Umbilical cord (tissue), 1 donor: ENCODE measurements around the gene TSPAN16. TPM values are rescaled to one million over a fixed set of nuclear protein-coding genes. Genes with fewer than 3 reads are reported as not detected.

Experiments
- total RNA-seq: library from RNA; depleted of rRNA; stranded (reverse); fragments of >200 nt; gene quantifications from one replicate; pipeline ENCODE4 v1.2.3, GENCODE V29; 2014; ENCODE audit warnings: low replicate concordance; ENCODE audit not compliant: insufficient read depth

The TSPAN16 gene
- total RNA-seq, 1 donor from 2014 or later: not detected

Other genes with a start within 250 kb of the TSPAN16 start
- gene LDLR, start 206.7 kb upstream of the TSPAN16 start, total RNA-seq: 120 TPM
- 4.3 TPM for gene SPC24, start 140.4 kb upstream of the TSPAN16 start, total RNA-seq
- 331 TPM for gene KANK2, start 98.6 kb upstream of the TSPAN16 start, total RNA-seq
- gene ANGPTL8, start 56.5 kb upstream of the TSPAN16 start, total RNA-seq: not detected
- 14.2 TPM for gene DOCK6, start 33.6 kb upstream of the TSPAN16 start, total RNA-seq
- gene RAB3D, start 43.5 kb downstream of the TSPAN16 start, total RNA-seq: 22.4 TPM
- gene TMEM205, start 50.1 kb downstream of the TSPAN16 start, total RNA-seq: 49.8 TPM
- gene CCDC159, start 50.4 kb downstream of the TSPAN16 start, total RNA-seq: 3.4 TPM
- 3.4 TPM for gene PLPPR2, start 59.3 kb downstream of the TSPAN16 start, total RNA-seq
- gene SWSAP1, start 78.5 kb downstream of the TSPAN16 start, total RNA-seq: 0.48 TPM
- 7.9 TPM for gene EPOR, start 88.2 kb downstream of the TSPAN16 start, total RNA-seq
- gene RGL3, start 123.2 kb downstream of the TSPAN16 start, total RNA-seq: 0.96 TPM
- gene ODAD3, start 139.0 kb downstream of the TSPAN16 start, total RNA-seq: 1.4 TPM
- 182 TPM for gene PRKCSH, start 139.5 kb downstream of the TSPAN16 start, total RNA-seq
- gene ELAVL3, start 184.9 kb downstream of the TSPAN16 start, total RNA-seq: 1.2 TPM
- gene ZNF653, start 209.7 kb downstream of the TSPAN16 start, total RNA-seq: 14.7 TPM
- 43.8 TPM for gene ECSIT, start 233.0 kb downstream of the TSPAN16 start, total RNA-seq
- gene CNN1, start 242.7 kb downstream of the TSPAN16 start, total RNA-seq: 1,035 TPM